Endothelial cell (in vitro differentiated cells): Measurements from ENCODE around the gene EML2. TPM values are rescaled to one million over a fixed set of nuclear protein-coding genes. Genes with fewer than 3 reads are reported as not detected.
"Not testable (repeated sequence)": the region's sequence is repeated elsewhere in the genome, so short reads cannot be mapped to it uniquely, and the experiment has no call there.

ENCODE experiments used
- DNase-seq: peaks from one replicate; pipeline ENCODE4 v3.0.0; 2021; ENCODE audit warnings: low spot score
- H3K27ac Mint-ChIP-seq: one replicate; pipeline ENCODE4 v1.8.0; 2021; ENCODE audit warnings: mixed read lengths, inconsistent platforms; ENCODE audit not compliant: unreplicated experiment
- H3K27me3 Mint-ChIP-seq: one replicate; pipeline ENCODE4 v1.8.0; 2021; ENCODE audit warnings: mild to moderate bottlenecking, moderate library complexity, mixed read lengths, inconsistent platforms; ENCODE audit not compliant: unreplicated experiment
- H3K36me3 Mint-ChIP-seq: one replicate; pipeline ENCODE4 v1.8.0; 2021; ENCODE audit warnings: mild to moderate bottlenecking, low read depth, mixed read lengths, inconsistent platforms; ENCODE audit not compliant: unreplicated experiment
- H3K4me1 Mint-ChIP-seq: one replicate; pipeline ENCODE4 v1.8.0; 2021; ENCODE audit warnings: mild to moderate bottlenecking, mixed read lengths, inconsistent platforms; ENCODE audit not compliant: unreplicated experiment
- H3K4me3 Mint-ChIP-seq: one replicate; pipeline ENCODE4 v1.8.0; 2021; ENCODE audit warnings: mild to moderate bottlenecking, mixed read lengths, inconsistent platforms; ENCODE audit not compliant: unreplicated experiment
- H3K9me3 Mint-ChIP-seq: one replicate; pipeline ENCODE4 v1.8.0; 2021; ENCODE audit warnings: mixed read lengths, inconsistent platforms; ENCODE audit not compliant: unreplicated experiment
- total RNA-seq: library from RNA; stranded (reverse); fragmentation: NEBNext Ultra II Directional; extraction: Animal tissue kit (Norgen Biotek cat#: 25700); gene quantifications from one replicate; pipeline ENCODE4 v1.2.1, GENCODE V29; 2021; ENCODE audit not compliant: unreplicated experiment
- TF ChIP-seq, protein P1 (sequence below): fragments of 200-600 bp; sonication (generic); IDR thresholded peaks from one replicate; pipeline ENCODE4 v1.5.0; 2021; ENCODE audit warnings: antibody characterized with exemption; ENCODE audit not compliant: unreplicated experiment

The EML2 gene
- total RNA-seq, 1 donor from 2014 or later = 20.3 TPM

DNA sequence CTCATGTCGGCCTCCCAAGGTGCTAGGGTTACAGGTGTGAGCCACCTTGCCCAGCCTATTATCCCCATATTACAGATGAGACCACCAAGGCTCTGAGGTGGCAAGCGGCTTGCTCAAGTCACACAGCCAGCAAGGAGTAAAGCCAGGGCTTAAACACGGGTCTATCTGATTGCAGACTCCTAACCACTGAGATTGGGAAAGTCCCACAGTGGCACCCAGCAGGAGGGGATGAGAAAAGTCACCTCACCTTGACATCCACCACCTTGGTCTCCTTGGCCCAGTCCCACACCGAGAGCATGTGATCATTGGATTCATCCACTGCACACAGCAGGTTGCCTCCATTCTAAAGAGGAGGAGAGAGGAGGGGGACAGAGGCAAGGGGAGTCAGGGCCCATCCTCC lies 9.5 kb downstream of the EML2 start:
- Mint-ChIP-seq H3K27ac (no peak overlapping the region), H3K4me3 (no peak overlapping the region), H3K4me1 (peaks cover 5% of the 10 kb centered on the region), H3K27me3 (peaks cover 12% of the 10 kb centered on the region), H3K36me3 (peaks cover 4% of the 10 kb centered on the region), H3K9me3 (no peaks in the 10 kb centered on the region)
- DNase-seq = no peak
- TF ChIP-seq, protein P1, sequence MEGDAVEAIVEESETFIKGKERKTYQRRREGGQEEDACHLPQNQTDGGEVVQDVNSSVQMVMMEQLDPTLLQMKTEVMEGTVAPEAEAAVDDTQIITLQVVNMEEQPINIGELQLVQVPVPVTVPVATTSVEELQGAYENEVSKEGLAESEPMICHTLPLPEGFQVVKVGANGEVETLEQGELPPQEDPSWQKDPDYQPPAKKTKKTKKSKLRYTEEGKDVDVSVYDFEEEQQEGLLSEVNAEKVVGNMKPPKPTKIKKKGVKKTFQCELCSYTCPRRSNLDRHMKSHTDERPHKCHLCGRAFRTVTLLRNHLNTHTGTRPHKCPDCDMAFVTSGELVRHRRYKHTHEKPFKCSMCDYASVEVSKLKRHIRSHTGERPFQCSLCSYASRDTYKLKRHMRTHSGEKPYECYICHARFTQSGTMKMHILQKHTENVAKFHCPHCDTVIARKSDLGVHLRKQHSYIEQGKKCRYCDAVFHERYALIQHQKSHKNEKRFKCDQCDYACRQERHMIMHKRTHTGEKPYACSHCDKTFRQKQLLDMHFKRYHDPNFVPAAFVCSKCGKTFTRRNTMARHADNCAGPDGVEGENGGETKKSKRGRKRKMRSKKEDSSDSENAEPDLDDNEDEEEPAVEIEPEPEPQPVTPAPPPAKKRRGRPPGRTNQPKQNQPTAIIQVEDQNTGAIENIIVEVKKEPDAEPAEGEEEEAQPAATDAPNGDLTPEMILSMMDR = no peak

- not testable (repeated sequence) for H3K4me1 Mint-ChIP-seq, H3K27ac Mint-ChIP-seq, H3K4me3 Mint-ChIP-seq, H3K9me3 Mint-ChIP-seq, DNase-seq
- peaks cover 11% of the 10 kb centered on the region for H3K27me3 Mint-ChIP-seq
- H3K36me3 Mint-ChIP-seq = peaks cover 12% of the 10 kb centered on the region
These were observed 11.0 kb downstream of the EML2 start for GRCh38 chr19:45628219-45628618.

- peaks cover 13% of the 10 kb centered on the region for H3K27me3 Mint-ChIP-seq
- peaks cover 12% of the 10 kb centered on the region for H3K36me3 Mint-ChIP-seq
- TF ChIP-seq, protein P1 = no peak
- no peak for DNase-seq
- no peak overlapping the region for H3K27ac Mint-ChIP-seq
- no peaks in the 10 kb centered on the region for H3K4me1 Mint-ChIP-seq
- H3K4me3 Mint-ChIP-seq = peak overlapping the region; percentile 17
- no peaks in the 10 kb centered on the region for H3K9me3 Mint-ChIP-seq
These were observed 15.2 kb downstream of the EML2 start for GRCh38 chr19:45623984-45624383.

- H3K9me3 Mint-ChIP-seq = no peaks in the 10 kb centered on the region
- H3K27ac Mint-ChIP-seq = no peak overlapping the region
- H3K4me1 Mint-ChIP-seq = no peaks in the 10 kb centered on the region
- H3K36me3 Mint-ChIP-seq = peaks cover 12% of the 10 kb centered on the region
- no peak overlapping the region for H3K4me3 Mint-ChIP-seq
- TF ChIP-seq, protein P1 = no peak
- H3K27me3 Mint-ChIP-seq = peaks cover 8% of the 10 kb centered on the region
- DNase-seq = no peak
These were observed 17.2 kb downstream of the EML2 start for GRCh38 chr19:45621976-45622503.

DNA sequence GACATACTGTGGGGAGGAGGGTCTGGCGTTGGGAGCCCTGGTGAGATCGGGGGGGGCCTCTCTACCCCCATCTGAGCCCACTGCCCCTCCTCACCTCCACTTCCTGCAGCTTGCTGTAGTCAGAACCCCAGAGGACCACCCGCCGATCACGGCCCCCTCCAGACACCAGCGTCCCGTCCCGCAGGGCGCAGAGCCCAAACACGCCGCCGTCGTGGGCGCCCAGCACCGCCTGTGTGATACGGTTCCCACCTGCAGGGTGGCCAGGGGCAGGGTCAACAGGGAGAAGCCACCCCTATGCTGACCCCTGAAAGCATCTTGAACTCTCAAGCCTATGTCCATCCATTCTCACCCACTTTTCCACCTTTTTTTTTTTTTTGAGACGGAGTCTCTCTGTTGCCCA lies 17.8 kb downstream of the EML2 start:
- Mint-ChIP-seq H3K27me3 (peaks cover 9% of the 10 kb centered on the region), H3K4me3 (no peak overlapping the region), H3K4me1 (no peaks in the 10 kb centered on the region), H3K9me3 (no peaks in the 10 kb centered on the region), H3K36me3 (peaks cover 12% of the 10 kb centered on the region), H3K27ac (no peak overlapping the region)
- no peak for DNase-seq
- TF ChIP-seq, protein P1 = no peak
